Mesodermal cell (in vitro differentiated cells): ENCODE data around the gene CMIP.
"Not testable (repeated sequence)": the region's sequence is repeated elsewhere in the genome, so short reads cannot be mapped to it uniquely, and the experiment has no call there.

Experiments
- H3K27ac ChIP-seq: 2 replicates; pipeline ENCODE4 v1.7.0; 2013; ENCODE audit warnings: mild to moderate bottlenecking, low read depth, low read length, moderate library complexity; ENCODE audit not compliant: severe bottlenecking
- H3K36me3 ChIP-seq: 2 replicates; pipeline ENCODE4 v1.7.1; 2013; ENCODE audit warnings: mild to moderate bottlenecking, low read length, moderate library complexity; ENCODE audit not compliant: control insufficient read depth, insufficient read depth
- H3K4me1 ChIP-seq: one replicate; pipeline ENCODE4 v1.7.1; 2013; ENCODE audit warnings: mild to moderate bottlenecking, low read length; ENCODE audit not compliant: insufficient read depth, control insufficient read depth, poor library complexity, severe bottlenecking
- H3K4me3 ChIP-seq: 2 replicates; pipeline ENCODE4 v1.7.0; 2013; ENCODE audit warnings: low read length, control low read depth, mild to moderate bottlenecking; ENCODE audit not compliant: insufficient read depth, poor library complexity, severe bottlenecking; ENCODE audit errors: extremely low read depth
- H3K9me3 ChIP-seq: 2 replicates; pipeline ENCODE4 v1.7.1; 2013; ENCODE audit warnings: mild to moderate bottlenecking, low read length, moderate library complexity; ENCODE audit not compliant: control insufficient read depth
- WGBS, 2 experiments: methylation state at CpG; one replicate each; pipeline ENCODE4 v1.1.5; 2013; ENCODE audit warnings: missing lambda C conversion rate in 2 of 2; ENCODE audit not compliant: insufficient coverage in 2 of 2; 5-methylcytosine and 5-hydroxymethylcytosine counted together

CMIP gene

GRCh38 chr16:81573533-81574020 lies 129.0 kb downstream of the CMIP start:
- Histone ChIP-seq H3K4me3 (no peak overlapping the region), H3K4me1 (peaks cover 4% of the 10 kb centered on the region), H3K27ac (no peak overlapping the region), H3K9me3 (no peaks in the 10 kb centered on the region), H3K36me3 (peaks cover 4% of the 10 kb centered on the region)
- WGBS, 2 experiments = 95 to 100% methylated on average over 2 to 4 of the region's 7 CpGs

- H3K4me1 ChIP-seq = peaks cover 3% of the 10 kb centered on the region
- H3K27ac ChIP-seq = no peak overlapping the region
- 91 to 98% methylated on average over 4 to 7 of the region's 7 CpGs for WGBS, 2 experiments
- no peaks in the 10 kb centered on the region for H3K9me3 ChIP-seq
- no peak overlapping the region for H3K4me3 ChIP-seq
- peaks cover 4% of the 10 kb centered on the region for H3K36me3 ChIP-seq
Measured at GRCh38 chr16:81574168-81574567, 129.6 kb downstream of the CMIP start.

- no peaks in the 10 kb centered on the region for H3K9me3 ChIP-seq
- peaks cover 4% of the 10 kb centered on the region for H3K36me3 ChIP-seq
- no peak overlapping the region for H3K4me3 ChIP-seq
- no peaks in the 10 kb centered on the region for H3K4me1 ChIP-seq
- 92 to 98% methylated on average over 4 to 6 of the region's 6 CpGs for WGBS, 2 experiments
- H3K27ac ChIP-seq = no peak overlapping the region
Measured at GRCh38 chr16:81575307-81575706, 130.7 kb downstream of the CMIP start.

- 91 to 100% methylated on average over 4 to 5 of the region's 6 CpGs for WGBS, 2 experiments
- no peaks in the 10 kb centered on the region for H3K4me1 ChIP-seq
- H3K36me3 ChIP-seq = peaks cover 4% of the 10 kb centered on the region
- H3K9me3 ChIP-seq = no peaks in the 10 kb centered on the region
- H3K4me3 ChIP-seq = no peak overlapping the region
- H3K27ac ChIP-seq = no peak overlapping the region
Measured at GRCh38 chr16:81575834-81576233, 131.2 kb downstream of the CMIP start.

- H3K4me1 ChIP-seq = no peaks in the 10 kb centered on the region
- H3K9me3 ChIP-seq = no peaks in the 10 kb centered on the region
- H3K36me3 ChIP-seq = peaks cover 4% of the 10 kb centered on the region
- no peak overlapping the region for H3K27ac ChIP-seq
- H3K4me3 ChIP-seq = no peak overlapping the region
- WGBS, 2 experiments = 80% methylated on average over 1 of the region's 1 CpG; no CpG with 5 or more reads in 1 of the 2 experiments
Measured at GRCh38 chr16:81576696-81577095, 132.1 kb downstream of the CMIP start.

- H3K27ac ChIP-seq, H3K4me3 ChIP-seq, H3K4me1 ChIP-seq, H3K36me3 ChIP-seq, H3K9me3 ChIP-seq: not testable (repeated sequence)
Measured at GRCh38 chr16:81577272-81577671, 132.7 kb downstream of the CMIP start.

GRCh38 chr16:81578076-81578475 lies 133.5 kb downstream of the CMIP start:
- peaks cover 6% of the 10 kb centered on the region for H3K4me1 ChIP-seq
- peaks cover 4% of the 10 kb centered on the region for H3K36me3 ChIP-seq
- no peak overlapping the region for H3K27ac ChIP-seq
- 82 to 89% methylated on average over 2 of the region's 2 CpGs for WGBS, 2 experiments
- no peak overlapping the region for H3K4me3 ChIP-seq
- H3K9me3 ChIP-seq = no peaks in the 10 kb centered on the region

- no peak overlapping the region for H3K27ac ChIP-seq
- peaks cover 12% of the 10 kb centered on the region for H3K4me1 ChIP-seq
- H3K9me3 ChIP-seq = no peaks in the 10 kb centered on the region
- H3K4me3 ChIP-seq = no peak overlapping the region
- H3K36me3 ChIP-seq = peaks cover 4% of the 10 kb centered on the region
- 88 to 94% methylated on average over 5 to 9 of the region's 9 CpGs for WGBS, 2 experiments
Measured at GRCh38 chr16:81578636-81579413, 134.2 kb downstream of the CMIP start.

- 87% methylated on average over 10 to 11 of the region's 12 CpGs for WGBS, 2 experiments
- peaks cover 11% of the 10 kb centered on the region for H3K36me3 ChIP-seq
- H3K9me3 ChIP-seq = no peaks in the 10 kb centered on the region
- no peak overlapping the region for H3K4me3 ChIP-seq
- peaks cover 31% of the 10 kb centered on the region for H3K4me1 ChIP-seq
- no peak overlapping the region for H3K27ac ChIP-seq
Measured at GRCh38 chr16:81581107-81581506, 136.5 kb downstream of the CMIP start.

GRCh38 chr16:81582655-81583441 lies 138.2 kb downstream of the CMIP start:
- no peak overlapping the region for H3K27ac ChIP-seq
- H3K36me3 ChIP-seq = peaks cover 7% of the 10 kb centered on the region
- 86% methylated on average over 14 to 18 of the region's 21 CpGs for WGBS, 2 experiments
- no peaks in the 10 kb centered on the region for H3K9me3 ChIP-seq
- peaks cover 48% of the 10 kb centered on the region for H3K4me1 ChIP-seq
- H3K4me3 ChIP-seq = no peak overlapping the region
